H7 (cell line): ENCODE results near the gene BPTF. TPM values are rescaled to one million over a fixed set of nuclear protein-coding genes. Genes with fewer than 3 reads are reported as not detected.
"Not testable (repeated sequence)": the region's sequence is repeated elsewhere in the genome, so short reads cannot be mapped to it uniquely, and the experiment has no call there.

Source experiments
- DNase-seq: peaks from one replicate; pipeline ENCODE4 v3.0.0; 2012
- H3K27me3 ChIP-seq: 2 replicates; pipeline ENCODE4 v1.6.0; 2011; ENCODE audit warnings: mild to moderate bottlenecking, low read length; ENCODE audit not compliant: control insufficient read depth, insufficient read depth
- H3K36me3 ChIP-seq: replicated peaks from 2 replicates; pipeline ENCODE4 v1.5.1; 2011; ENCODE audit warnings: low read length; ENCODE audit not compliant: control insufficient read depth, insufficient read depth
- H3K4me3 ChIP-seq: 2 replicates; pipeline ENCODE4 v1.5.1; 2011; ENCODE audit warnings: low read depth, mild to moderate bottlenecking, control low read depth, low read length, moderate library complexity; ENCODE audit not compliant: insufficient read depth
- total RNA-seq: library from RNA; depleted of rRNA; stranded (reverse); fragments of >200 nt; shearing (Covaris generic); gene quantifications from 2 replicates; pipeline ENCODE4 v1.2.3, GENCODE V29; 2014

Gene BPTF
- total RNA-seq, 1 experiment from 2014 or later = 52.2 TPM

- Histone ChIP-seq H3K4me3 (no peak overlapping the region), H3K27me3 (peaks cover 13% of the 10 kb centered on the region), H3K36me3 (no peaks in the 10 kb centered on the region)
- no peak for DNase-seq
Measured at GRCh38 chr17:67990909-67991308, 165.6 kb downstream of the BPTF start.

GRCh38 chr17:67992548-67993152 is 167.3 kb downstream of the BPTF start:
- H3K4me3 ChIP-seq = peak overlapping the region; percentile 83
- peak; percentile 21 for DNase-seq
- no peaks in the 10 kb centered on the region for H3K36me3 ChIP-seq
- H3K27me3 ChIP-seq = peaks cover 15% of the 10 kb centered on the region

- Histone ChIP-seq H3K4me3 (peak overlapping the region; percentile 83), H3K36me3 (no peaks in the 10 kb centered on the region), H3K27me3 (peaks cover 15% of the 10 kb centered on the region)
- peak; percentile 95 for DNase-seq
Measured at GRCh38 chr17:67993153-67993997, 168.1 kb downstream of the BPTF start.

- DNase-seq = no peak
- Histone ChIP-seq H3K27me3 (peaks cover 15% of the 10 kb centered on the region), H3K4me3 (peak overlapping the region; percentile 64)
Measured at GRCh38 chr17:67993998-67994361, 168.7 kb downstream of the BPTF start.

GRCh38 chr17:67994817-67995569 is 169.7 kb downstream of the BPTF start:
- peak; percentile 48 for DNase-seq
- peak overlapping the region; percentile 58 for H3K4me3 ChIP-seq
- no peaks in the 10 kb centered on the region for H3K36me3 ChIP-seq
- peaks cover 15% of the 10 kb centered on the region for H3K27me3 ChIP-seq

More at GRCh38 chr17:67993998-67994361, 168.7 kb downstream of the BPTF start:
- H3K36me3 ChIP-seq = no peaks in the 10 kb centered on the region

- Histone ChIP-seq H3K27me3 (peaks cover 15% of the 10 kb centered on the region), H3K36me3 (no peaks in the 10 kb centered on the region), H3K4me3 (peak overlapping the region; percentile 58)
- DNase-seq = peak; percentile 88
Measured at GRCh38 chr17:67995570-67996263, 170.4 kb downstream of the BPTF start.

- Histone ChIP-seq H3K4me3 (peak within 1 kb of the TSS; percentile 58), H3K27me3 (peaks cover 15% of the 10 kb centered on the region)
- peak; percentile 50 for DNase-seq
- H3K36me3 ChIP-seq = not testable (repeated sequence)
Measured at GRCh38 chr17:67996301-67997171, 171.2 kb downstream of the BPTF start, which contains the start of gene C17orf58. C17orf58 (minus strand) TSS chr17:67996469; CDS start chr17:67996198, 271 bp downstream.

GRCh38 chr17:67998466-67998865 is 173.2 kb downstream of the BPTF start:
- H3K27me3 ChIP-seq = peaks cover 12% of the 10 kb centered on the region
- no peaks in the 10 kb centered on the region for H3K36me3 ChIP-seq
- DNase-seq = peak; percentile 16
- H3K4me3 ChIP-seq = no peak overlapping the region

GRCh38 chr17:67999291-67999911 is 174.1 kb downstream of the BPTF start:
- DNase-seq = peak; percentile 22
- Histone ChIP-seq H3K27me3 (peaks cover 12% of the 10 kb centered on the region), H3K36me3 (no peaks in the 10 kb centered on the region), H3K4me3 (no peak overlapping the region)

GRCh38 chr17:68004201-68004600 is 178.9 kb downstream of the BPTF start:
- H3K27me3 ChIP-seq = no peaks in the 10 kb centered on the region
- DNase-seq = no peak

GRCh38 chr17:68006797-68007196 is 181.5 kb downstream of the BPTF start:
- no peak overlapping the region for H3K4me3 ChIP-seq
- no peaks in the 10 kb centered on the region for H3K36me3 ChIP-seq
- H3K27me3 ChIP-seq = no peaks in the 10 kb centered on the region
- no peak for DNase-seq

More at GRCh38 chr17:68004201-68004600, 178.9 kb downstream of the BPTF start:
- Histone ChIP-seq H3K4me3 (no peak overlapping the region), H3K36me3 (no peaks in the 10 kb centered on the region)

- Histone ChIP-seq H3K4me3 (peak overlapping the region; percentile 10; the same call in 1 of the 2 replicates), H3K27me3 (no peaks in the 10 kb centered on the region)
- peak; percentile 79 for DNase-seq
Measured at GRCh38 chr17:68011199-68011665, 185.9 kb downstream of the BPTF start.

GRCh38 chr17:68013385-68013784 is 188.1 kb downstream of the BPTF start:
- Histone ChIP-seq H3K27me3 (no peaks in the 10 kb centered on the region), H3K36me3 (no peaks in the 10 kb centered on the region), H3K4me3 (no peak overlapping the region)
- DNase-seq = no peak

More at GRCh38 chr17:68011199-68011665, 185.9 kb downstream of the BPTF start:
- H3K36me3 ChIP-seq = no peaks in the 10 kb centered on the region
